Mucosa of descending colon (tissue), 3 donors: ENCODE measurements around the gene ANKS1B. TPM values are rescaled to one million over a fixed set of nuclear protein-coding genes. Genes with fewer than 3 reads are reported as not detected.

ENCODE experiments used
- ATAC-seq: fragments of 200-7000 bp; cut with Tn5 transposase; one replicate; pipeline ENCODE4 v1.9.1; 2020; ENCODE audit warnings: mild to moderate bottlenecking, moderate library complexity
- DNase-seq, 3 donors: peaks; one replicate each; pipeline ENCODE4 v3.0.0-alpha.2; 2020
- H3K36me3 ChIP-seq: fragments of 200-600 bp; one replicate; pipeline ENCODE4 v1.8.0; 2021; ENCODE audit warnings: low read depth, mild to moderate bottlenecking
- H3K4me1 ChIP-seq: fragments of 200-600 bp; one replicate; pipeline ENCODE4 v1.8.0; 2021; ENCODE audit warnings: low read depth, mild to moderate bottlenecking
- H3K4me3 ChIP-seq: fragments of 200-600 bp; one replicate; pipeline ENCODE4 v1.8.0; 2021; ENCODE audit warnings: mild to moderate bottlenecking
- H3K9me3 ChIP-seq: fragments of 200-600 bp; one replicate; pipeline ENCODE4 v1.8.0; 2021; ENCODE audit warnings: mild to moderate bottlenecking
- CTCF ChIP-seq: fragments of 200-600 bp; IDR thresholded peaks from one replicate; pipeline ENCODE4 v1.8.0; 2022; ENCODE audit warnings: antibody characterized with exemption, mild to moderate bottlenecking
- intact Hi-C, 2 donors: fragments of 100-400 bp; cut with DNase I in 1 of 2; cut with micrococcal nuclease in 1 of 2; formaldehyde crosslinking; loops; one replicate each; pipeline versions ENCODE4 v1.11.0 to v1.11.1; 2022; cut with DNase I, micrococcal nuclease
- total RNA-seq, 3 donors: library from RNA; stranded (reverse); fragmentation: NEBNext Ultra II Directional in 2 of 3; extraction: Animal tissue kit (Norgen Biotek cat#: 25700) in 2 of 3; gene quantifications; one replicate each; pipeline versions ENCODE4 v1.2.1 to v1.2.4, GENCODE V29; 2021 to 2023
- donor health status: DM: no; HTN: no; CAD: no; lungs with moderate emphysema.
- donor health status: DM: no; HTN: no; CAD: no.
- donor health status: DM: no; HTN: yes; CAD: no.

ANKS1B gene
- total RNA-seq, 3 donors from 2014 or later: 1.1 to 22.2 (median 2.3) TPM

GRCh38 chr12:99231031-99231430, 753.7 kb downstream of the ANKS1B start:
- no peak overlapping the region for H3K4me3 ChIP-seq
- DNase-seq (no peak), ATAC-seq (no peak)
- no peaks in the 10 kb centered on the region for H3K36me3 ChIP-seq
- no peaks in the 10 kb centered on the region for H3K4me1 ChIP-seq
- intact Hi-C loops: no loop called here
- TF ChIP-seq CTCF: no peak
- peaks cover 2% of the 10 kb centered on the region for H3K9me3 ChIP-seq

- no peak for ATAC-seq
- Histone ChIP-seq H3K4me1 (no peaks in the 10 kb centered on the region), H3K9me3 (peaks cover 5% of the 10 kb centered on the region), H3K4me3 (no peak overlapping the region), H3K36me3 (no peaks in the 10 kb centered on the region)
- TF ChIP-seq CTCF: no peak
- intact Hi-C loops: no loop called here
- DNase-seq: no peak
These were observed 760.5 kb downstream of the ANKS1B start for GRCh38 chr12:99224237-99224636.

- no peak for ATAC-seq
- no peak for DNase-seq
- no peaks in the 10 kb centered on the region for H3K36me3 ChIP-seq
- no peak overlapping the region for H3K4me3 ChIP-seq
- peaks cover 5% of the 10 kb centered on the region for H3K9me3 ChIP-seq
- TF ChIP-seq CTCF: no peak
- H3K4me1 ChIP-seq: no peaks in the 10 kb centered on the region
- intact Hi-C loops: no loop called here
These were observed 761.2 kb downstream of the ANKS1B start for GRCh38 chr12:99223579-99223978.

DNA sequence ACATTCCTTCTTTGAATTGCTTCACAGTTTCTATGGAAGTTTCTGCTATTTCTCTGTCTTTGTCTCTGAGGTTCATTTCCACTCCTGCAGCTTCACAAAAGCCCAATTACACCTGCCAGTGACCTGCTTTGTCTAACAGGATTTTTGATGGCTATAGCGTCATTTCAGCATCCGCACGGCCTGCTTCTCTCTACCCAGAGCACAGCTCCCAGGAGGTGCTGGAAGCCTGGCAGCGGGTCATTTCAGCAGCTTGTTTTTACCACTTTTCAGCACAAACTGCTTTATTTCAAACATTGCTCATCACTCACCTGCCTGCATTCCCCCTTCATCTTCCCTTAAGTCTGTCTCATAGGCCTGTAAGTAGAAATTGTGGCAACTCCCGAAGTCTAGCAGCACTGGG, 771.7 kb downstream of the ANKS1B start:
- DNase-seq (no peak), ATAC-seq (no peak)
- Histone ChIP-seq H3K4me3 (no peak overlapping the region), H3K36me3 (no peaks in the 10 kb centered on the region), H3K9me3 (peaks cover 49% of the 10 kb centered on the region), H3K4me1 (no peaks in the 10 kb centered on the region)
- intact Hi-C loops: no loop called here
- no peak for TF ChIP-seq CTCF

DNA sequence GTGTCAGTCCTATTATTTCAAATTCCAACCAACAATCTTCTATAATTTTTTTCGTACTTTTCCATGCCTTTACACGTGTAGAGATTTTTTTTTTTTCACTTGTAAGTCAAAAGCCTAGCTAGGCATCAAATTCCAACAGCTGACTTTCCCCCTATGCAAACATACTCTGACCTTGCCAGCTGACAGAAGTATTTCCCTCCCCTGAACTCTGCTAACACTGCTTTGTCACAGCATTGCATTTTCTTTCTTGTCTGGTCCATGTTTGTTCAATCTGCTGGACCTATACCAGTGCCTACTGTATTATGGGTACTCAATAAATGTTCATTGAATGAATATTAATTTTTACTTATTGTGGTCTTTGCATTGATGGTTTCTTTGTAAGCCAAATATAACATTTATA, 772.5 kb downstream of the ANKS1B start:
- Histone ChIP-seq H3K36me3 (no peaks in the 10 kb centered on the region), H3K9me3 (peaks cover 49% of the 10 kb centered on the region), H3K4me1 (no peaks in the 10 kb centered on the region), H3K4me3 (no peak overlapping the region)
- DNase-seq (no peak), ATAC-seq (no peak)
- intact Hi-C loops: no loop called here
- no peak for TF ChIP-seq CTCF

DNA sequence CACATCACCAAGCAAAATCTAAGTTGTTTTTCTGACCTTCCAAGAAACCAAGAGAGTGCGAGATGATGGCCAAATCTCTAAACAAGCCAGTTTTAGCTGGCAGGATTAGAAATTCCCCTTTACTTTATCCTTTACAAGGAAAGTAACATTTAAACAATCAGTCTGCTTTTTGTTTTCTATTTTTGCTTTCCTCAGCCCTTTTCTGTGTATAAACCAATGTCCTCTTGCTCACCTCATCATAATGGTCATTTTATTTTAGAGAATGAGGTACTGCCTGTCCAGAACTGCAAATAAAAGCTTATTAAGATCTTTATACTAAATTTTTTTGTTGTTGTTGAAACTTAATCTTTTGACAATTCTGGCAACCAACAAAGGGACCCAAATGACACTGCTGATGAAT, 779.6 kb downstream of the ANKS1B start:
- intact Hi-C loops: no loop called here
- Histone ChIP-seq H3K4me1 (no peaks in the 10 kb centered on the region), H3K9me3 (peaks cover 6% of the 10 kb centered on the region), H3K36me3 (no peaks in the 10 kb centered on the region), H3K4me3 (no peak overlapping the region)
- ATAC-seq: no peak
- no peak for DNase-seq
- TF ChIP-seq CTCF: no peak
